T-helper 1 cell treated with Interleukin-12 subunit alpha and Interleukin-12 subunit beta and Interleukin-4 antibody, amounts not matched to agents 30 ng/mL and 1 ng/mL, for 36 hours (primary cell): Measurements from ENCODE around the gene PITPNB. TPM values are rescaled to one million over a fixed set of nuclear protein-coding genes. Genes with fewer than 3 reads are reported as not detected.

ENCODE experiments used
- intact Hi-C: fragments of 100-400 bp; cut with micrococcal nuclease; formaldehyde crosslinking; loops from one replicate; pipeline ENCODE4 v1.15.1; 2024
- total RNA-seq: library from RNA; stranded (reverse); gene quantifications from 2 replicates; pipeline ENCODE4 v1.2.3, GENCODE V29; 2022

Gene PITPNB
- total RNA-seq, 1 donor from 2014 or later = 114 TPM

GRCh38 chr22:27881421-27881820 lies 37.6 kb downstream of the PITPNB start:
- intact Hi-C loops = loop anchor here (1.0 to 2.0 kb wide), 2 partner anchors 128 to 713 kb away; no protein-coding TSS in a partner anchor

GRCh38 chr22:27880778-27881394 lies 38.2 kb downstream of the PITPNB start:
- intact Hi-C loops = loop anchor here (1.0 to 2.0 kb wide), 2 partner anchors 128 to 714 kb away; no protein-coding TSS in a partner anchor

GRCh38 chr22:27879923-27880322 lies 39.1 kb downstream of the PITPNB start:
- intact Hi-C loops = loop anchor here (2.0 kb wide), 1 partner anchor 715 kb away; no protein-coding TSS in a partner anchor

- intact Hi-C loops = no loop called here
Measured at GRCh38 chr22:27878541-27878940, 40.5 kb downstream of the PITPNB start.

DNA sequence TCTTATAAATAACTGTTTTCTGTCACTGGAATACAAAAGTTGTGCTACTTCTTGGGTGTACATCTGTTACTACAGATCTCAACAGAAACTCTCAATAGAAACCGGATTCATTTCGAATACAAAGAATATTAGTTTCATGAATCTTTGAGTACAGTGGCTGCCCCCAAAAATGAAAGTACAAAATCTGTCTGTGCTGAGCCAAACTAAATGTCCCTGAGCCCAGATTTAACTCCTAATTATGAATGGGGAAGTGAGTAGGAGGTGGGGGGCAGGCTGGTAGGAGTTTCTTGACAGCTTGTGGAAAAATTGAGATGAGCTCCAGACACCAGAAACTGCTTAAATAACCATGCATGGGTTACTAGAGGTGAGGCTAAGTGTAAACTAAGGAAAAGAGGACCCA lies 41.6 kb downstream of the PITPNB start:
- intact Hi-C loops = no loop called here

DNA sequence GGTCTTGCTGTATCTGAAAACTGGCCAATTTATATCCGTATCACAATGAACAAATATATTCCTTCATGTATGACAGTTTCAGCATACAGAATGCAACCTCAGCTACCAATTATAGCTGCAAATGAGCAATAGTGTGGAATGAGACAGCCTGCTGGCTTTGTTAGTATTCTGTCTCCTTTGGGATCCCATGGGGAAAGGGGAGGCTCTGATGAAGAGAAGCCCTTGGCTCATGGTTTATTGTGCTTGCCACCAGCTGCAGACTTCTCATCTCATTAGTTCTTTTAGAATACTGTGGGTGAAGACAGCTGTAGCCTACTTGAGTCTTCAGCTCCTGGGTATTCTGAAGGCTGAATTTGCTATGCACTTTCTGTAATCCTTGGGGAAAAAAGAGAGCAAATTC lies 42.4 kb downstream of the PITPNB start:
- intact Hi-C loops = no loop called here

DNA sequence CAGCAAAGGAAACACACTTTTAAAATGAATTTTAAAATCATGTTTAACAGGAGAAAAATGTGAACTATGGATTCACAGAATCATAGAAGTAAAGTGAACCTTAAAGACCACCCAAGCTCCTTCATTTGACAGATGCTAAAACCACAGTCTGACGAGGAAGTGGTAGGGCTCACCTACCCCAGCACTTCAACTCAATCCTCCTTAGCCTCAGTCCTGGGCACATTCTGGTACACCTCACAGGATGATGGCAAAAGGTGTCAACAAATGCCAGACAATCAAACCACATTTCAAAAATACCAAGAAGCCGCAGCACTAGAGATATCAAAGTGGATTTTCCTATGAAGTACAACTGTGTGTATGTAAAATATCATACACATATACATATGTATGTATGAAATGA lies 43.1 kb downstream of the PITPNB start:
- intact Hi-C loops = loop anchor here (1.0 kb wide), 1 partner anchor 9 kb away; no protein-coding TSS in a partner anchor

DNA sequence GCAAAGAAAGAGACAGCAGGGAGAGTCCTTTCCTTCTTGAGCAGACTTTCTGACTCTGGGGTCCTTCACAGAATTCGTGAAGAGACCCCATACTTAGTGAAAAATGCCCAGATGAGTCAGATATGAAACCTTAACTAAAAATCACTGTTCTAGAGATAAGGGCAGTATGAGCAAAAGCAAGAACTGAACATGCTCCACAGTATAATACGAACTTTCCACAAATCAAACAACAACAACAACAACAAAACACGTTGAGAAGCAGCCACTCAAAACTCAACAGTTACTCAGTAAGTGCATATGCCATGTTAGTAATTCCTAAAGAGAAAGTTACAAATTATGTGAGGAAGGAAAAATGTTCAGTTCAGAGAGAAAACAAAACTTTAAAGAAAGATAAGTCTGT lies 44.3 kb downstream of the PITPNB start:
- intact Hi-C loops = loop anchor here (1.0 kb wide), 1 partner anchor 7 kb away; no protein-coding TSS in a partner anchor

GRCh38 chr22:27874185-27874584 lies 44.9 kb downstream of the PITPNB start:
- intact Hi-C loops = no loop called here

GRCh38 chr22:27873472-27873871 lies 45.6 kb downstream of the PITPNB start:
- intact Hi-C loops = no loop called here

GRCh38 chr22:27872488-27872887 lies 46.6 kb downstream of the PITPNB start:
- intact Hi-C loops = no loop called here

DNA sequence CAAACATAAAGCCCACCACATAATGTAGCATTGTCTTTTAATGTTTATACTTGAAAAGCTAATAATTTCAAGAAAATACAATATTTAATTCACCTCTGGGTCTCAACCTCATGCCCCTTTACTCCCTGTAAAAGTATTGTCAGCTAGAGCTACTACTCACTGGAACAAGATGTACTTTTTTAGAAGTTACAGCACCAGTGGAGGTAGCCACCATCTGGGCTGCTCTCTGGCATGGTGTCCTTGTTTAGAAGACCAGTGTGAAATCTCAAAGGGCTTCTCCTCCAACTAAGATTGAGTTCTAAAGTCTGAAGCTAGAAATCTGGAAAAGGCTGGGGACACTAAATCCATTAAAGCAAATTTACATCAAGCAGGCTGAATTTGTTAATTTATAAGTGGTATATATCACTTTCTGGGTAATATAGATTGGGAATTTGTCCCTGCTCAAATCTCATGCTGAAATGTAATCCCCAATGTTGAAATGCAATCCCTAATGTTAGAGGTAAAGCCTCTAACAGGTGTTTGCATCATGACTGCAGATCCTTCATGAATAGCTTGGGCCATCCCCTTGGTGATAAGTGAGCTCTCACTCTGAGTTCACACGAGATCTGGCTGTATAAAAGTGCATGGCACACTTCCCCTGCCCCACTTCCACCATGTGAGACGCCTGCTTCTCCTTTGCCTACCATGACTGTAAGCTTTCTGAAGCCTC lies 47.6 kb downstream of the PITPNB start:
- intact Hi-C loops = no loop called here

DNA sequence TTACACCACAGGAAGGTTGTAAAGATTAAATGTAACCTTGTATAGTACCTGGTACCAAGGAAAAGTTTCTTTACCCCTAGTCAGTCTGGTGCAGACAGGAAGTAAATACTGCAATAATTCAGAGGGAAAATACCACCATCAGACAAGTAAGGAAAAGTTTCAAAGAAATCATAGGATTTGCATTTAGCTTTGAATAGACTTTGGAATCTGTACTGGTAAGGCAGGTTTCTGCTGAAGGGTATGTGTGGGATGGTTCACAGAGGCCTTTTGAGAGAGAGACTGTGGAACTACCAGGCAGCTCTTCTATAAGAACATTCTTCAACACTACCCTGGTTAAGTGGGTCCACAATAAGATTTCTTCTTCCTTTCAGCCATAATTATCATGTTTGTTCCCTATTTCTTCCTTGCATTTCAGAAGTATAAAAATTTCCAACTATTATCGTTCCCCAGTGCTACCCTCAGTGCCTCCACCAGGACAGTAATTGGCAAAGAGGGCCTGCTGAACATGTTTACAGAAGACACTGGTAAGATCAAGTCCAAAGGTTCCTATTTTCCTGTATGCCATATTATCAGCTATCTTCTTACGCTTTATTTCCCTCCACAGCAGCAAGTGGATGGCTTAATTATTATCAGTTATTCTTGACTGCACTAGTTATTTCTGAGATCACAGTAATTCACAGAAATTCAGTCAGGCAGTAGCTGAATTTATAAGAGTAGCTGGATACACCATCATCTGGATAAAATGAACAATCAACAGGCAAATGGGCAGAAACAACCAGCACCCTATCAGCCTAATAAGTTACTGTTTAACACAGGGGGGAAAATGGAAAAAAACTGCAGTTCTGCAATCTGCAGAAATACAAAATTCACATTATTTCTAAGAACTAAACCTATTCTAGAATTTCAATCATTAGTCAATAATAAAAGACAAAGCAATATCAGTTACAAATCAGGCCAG lies 48.5 kb downstream of the PITPNB start:
- intact Hi-C loops = no loop called here

DNA sequence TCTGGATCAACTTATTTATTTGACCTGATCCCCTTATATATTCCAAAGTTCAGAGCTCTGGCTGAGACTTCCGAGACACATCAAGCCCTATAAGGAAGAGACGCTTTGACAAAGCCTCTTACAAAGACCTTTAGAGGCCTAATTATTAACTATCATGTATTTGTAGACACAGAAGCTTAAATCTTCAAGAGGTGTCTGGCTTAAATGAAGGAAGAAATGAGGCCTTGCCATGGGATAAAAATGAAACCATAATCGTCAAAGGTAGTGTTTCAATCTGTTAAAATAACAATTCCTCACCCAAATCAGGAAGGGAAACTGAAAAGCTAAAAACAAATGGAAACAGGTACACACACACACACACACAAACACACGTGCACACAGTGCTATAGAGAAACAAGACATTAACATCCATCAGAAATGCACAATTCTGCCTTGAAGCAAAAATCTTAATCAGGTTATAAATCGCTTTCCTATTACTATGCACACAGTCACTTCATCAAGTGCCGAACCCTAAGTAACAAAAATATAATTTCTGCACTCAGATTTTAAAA lies 50.2 kb downstream of the PITPNB start:
- intact Hi-C loops = no loop called here

GRCh38 chr22:27867953-27868731 lies 50.9 kb downstream of the PITPNB start:
- intact Hi-C loops = loop anchor here (1.0 kb wide), 1 partner anchor 7 kb away; no protein-coding TSS in a partner anchor

GRCh38 chr22:27867085-27867952 lies 51.7 kb downstream of the PITPNB start:
- intact Hi-C loops = loop anchor here (1.0 kb wide), 1 partner anchor 8 kb away; no protein-coding TSS in a partner anchor

DNA sequence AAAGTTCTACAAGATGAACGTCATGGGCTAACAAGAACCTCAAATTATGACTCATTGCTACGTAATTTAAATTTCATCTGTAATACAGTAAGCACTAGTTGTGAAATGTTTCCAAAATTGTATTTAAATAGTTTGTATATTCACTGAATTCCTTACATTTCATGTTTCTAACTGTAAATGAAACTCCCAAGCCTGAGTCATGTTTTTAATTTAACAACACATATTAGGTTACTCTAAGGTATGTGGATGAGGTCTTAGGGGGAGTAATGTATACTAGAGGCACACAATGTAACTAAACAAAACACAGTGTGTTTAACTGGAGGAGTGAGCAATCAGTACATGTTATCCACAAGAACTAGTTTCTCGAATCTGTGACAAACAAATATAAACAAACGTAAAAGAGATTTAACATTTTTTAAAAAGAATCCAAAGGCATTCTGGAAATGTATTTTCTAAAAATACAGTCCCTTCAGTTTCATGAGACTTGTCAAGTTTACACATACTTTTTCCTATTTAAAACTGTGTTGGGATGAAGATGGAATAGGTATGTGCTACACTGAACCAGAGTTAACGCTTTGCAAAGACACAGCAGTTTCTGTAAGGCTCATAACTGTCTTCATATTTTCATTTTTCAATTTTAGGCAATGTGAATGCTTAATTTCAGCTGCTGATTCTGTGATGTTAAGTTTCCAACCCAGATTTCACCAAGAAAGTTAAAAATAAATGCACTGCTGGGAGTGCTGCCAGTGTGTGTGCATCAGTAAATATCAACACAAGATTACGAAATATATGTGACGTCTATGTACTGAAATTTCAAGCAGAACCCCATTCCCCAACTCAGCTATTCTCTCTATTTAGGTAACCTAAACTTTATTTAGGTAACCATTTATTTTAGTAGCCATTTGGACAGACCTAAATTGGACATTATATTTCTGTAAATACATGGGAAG lies 52.6 kb downstream of the PITPNB start:
- intact Hi-C loops = loop anchor here (1.0 kb wide), 1 partner anchor 9 kb away; no protein-coding TSS in a partner anchor

DNA sequence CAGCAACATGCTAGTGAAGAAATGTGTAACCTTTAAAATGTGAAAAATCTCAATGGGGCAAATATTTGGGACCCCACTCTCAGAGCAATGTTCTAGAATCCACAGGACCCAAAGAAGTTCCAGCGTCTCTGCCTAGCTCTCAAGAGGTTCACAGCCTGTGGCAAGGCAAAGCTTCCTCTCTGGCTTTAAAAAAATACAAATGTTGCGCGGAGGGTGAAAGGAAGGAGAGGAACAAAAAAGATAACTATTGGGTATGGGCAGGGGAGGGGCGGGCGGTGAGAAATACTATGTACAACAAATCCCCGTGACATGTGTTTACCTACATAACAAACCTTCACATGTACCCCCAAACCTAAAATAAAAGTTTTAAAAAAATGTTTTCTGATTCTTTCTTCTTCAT lies 53.6 kb downstream of the PITPNB start:
- intact Hi-C loops = no loop called here
